Fibroblast of mammary gland (primary cell): ENCODE data around the gene RAB43.
A peak's percentile ranks its signal among the peaks of the same experiment; 100 is the strongest.

Experiments used
- DNase-seq: peaks from one replicate; pipeline ENCODE4 v3.0.0-alpha.2; 2010; ENCODE audit warnings: low read depth
- H3K4me3 ChIP-seq: 2 replicates; pipeline ENCODE4 v1.5.1; 2011; ENCODE audit warnings: low read depth, mild to moderate bottlenecking, low read length, moderate library complexity; ENCODE audit not compliant: control insufficient read depth
- CTCF ChIP-seq: conservative IDR thresholded peaks from 2 replicates; pipeline ENCODE4 v1.5.1; 2011; ENCODE audit warnings: low read depth, low read length, inconsistent platforms; ENCODE audit not compliant: control insufficient read depth, insufficient read depth

The RAB43 gene

GRCh38 chr3:129130291-129130813 lies 8.7 kb upstream of the RAB43 start:
- no peak overlapping the region for H3K4me3 ChIP-seq
- no peak for TF ChIP-seq CTCF
- DNase-seq = no peak

- TF ChIP-seq CTCF = no peak
- no peak for DNase-seq
- H3K4me3 ChIP-seq = no peak overlapping the region
These were observed 7.0 kb upstream of the RAB43 start for GRCh38 chr3:129128357-129129155.

DNA sequence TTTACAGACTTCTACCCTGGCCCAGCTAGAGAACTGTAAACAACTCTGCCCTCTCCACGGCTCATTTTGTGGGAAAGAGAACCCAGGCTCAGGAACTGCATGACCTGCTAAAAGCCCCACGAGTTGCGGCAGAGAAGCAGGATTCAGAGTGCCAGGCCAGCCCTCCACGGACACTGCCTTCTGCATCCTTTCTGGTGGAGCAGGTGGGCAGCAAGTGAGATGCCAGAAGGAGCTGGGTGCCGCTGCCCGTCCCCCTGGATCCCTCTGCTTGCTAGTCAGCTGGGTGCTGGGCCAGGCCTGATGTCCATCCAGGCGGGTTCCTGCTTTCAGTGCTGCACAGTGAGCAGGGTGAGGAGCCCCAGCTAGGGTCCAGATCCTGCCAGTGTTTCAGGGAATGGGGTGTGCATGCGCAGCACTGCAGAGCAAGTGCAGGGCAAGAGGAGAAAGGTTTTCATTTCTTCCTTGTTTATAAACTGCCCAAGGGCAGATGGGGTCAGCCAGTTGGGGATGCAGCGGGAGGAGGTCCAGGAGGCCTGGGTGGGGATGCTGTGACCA lies 5.2 kb upstream of the RAB43 start:
- no peak for DNase-seq
- TF ChIP-seq CTCF = no peak
- no peak overlapping the region for H3K4me3 ChIP-seq

- no peak for TF ChIP-seq CTCF
- H3K4me3 ChIP-seq = no peak overlapping the region
- DNase-seq = peak; percentile 21
These were observed 1.9 kb upstream of the RAB43 start for GRCh38 chr3:129123314-129124060.

DNA sequence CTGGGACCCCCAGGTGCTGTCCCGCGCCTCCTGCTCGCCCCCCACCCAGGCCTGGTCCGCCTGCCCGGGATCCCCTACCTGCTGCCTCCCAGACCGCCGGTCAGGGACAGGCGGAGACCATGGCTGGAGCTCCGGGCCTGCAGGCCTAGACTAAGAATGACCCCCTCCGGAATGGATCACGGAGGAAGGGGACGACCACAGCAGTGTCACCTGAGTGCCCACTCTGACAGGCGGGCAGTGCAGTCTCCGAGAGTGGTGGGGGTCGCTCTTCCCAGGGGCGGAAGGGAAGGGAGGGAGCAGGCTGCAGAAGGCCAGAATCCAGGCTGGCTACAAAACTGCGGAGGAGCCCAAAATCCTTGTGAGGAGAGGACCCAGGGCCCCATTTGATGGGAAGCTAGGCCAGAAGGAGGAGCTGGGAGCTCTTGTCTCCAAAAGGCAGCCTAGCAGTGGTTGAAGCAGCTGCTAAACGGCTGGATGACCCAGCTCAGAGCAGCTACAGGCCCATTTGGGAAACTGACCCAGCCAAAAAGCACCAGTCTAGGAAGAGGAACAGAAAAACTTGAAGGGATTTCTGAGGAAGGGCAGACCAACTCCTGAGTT lies 908 bp upstream of the RAB43 start:
- no peak for DNase-seq
- no peak overlapping the region for H3K4me3 ChIP-seq
- no peak for TF ChIP-seq CTCF

DNA sequence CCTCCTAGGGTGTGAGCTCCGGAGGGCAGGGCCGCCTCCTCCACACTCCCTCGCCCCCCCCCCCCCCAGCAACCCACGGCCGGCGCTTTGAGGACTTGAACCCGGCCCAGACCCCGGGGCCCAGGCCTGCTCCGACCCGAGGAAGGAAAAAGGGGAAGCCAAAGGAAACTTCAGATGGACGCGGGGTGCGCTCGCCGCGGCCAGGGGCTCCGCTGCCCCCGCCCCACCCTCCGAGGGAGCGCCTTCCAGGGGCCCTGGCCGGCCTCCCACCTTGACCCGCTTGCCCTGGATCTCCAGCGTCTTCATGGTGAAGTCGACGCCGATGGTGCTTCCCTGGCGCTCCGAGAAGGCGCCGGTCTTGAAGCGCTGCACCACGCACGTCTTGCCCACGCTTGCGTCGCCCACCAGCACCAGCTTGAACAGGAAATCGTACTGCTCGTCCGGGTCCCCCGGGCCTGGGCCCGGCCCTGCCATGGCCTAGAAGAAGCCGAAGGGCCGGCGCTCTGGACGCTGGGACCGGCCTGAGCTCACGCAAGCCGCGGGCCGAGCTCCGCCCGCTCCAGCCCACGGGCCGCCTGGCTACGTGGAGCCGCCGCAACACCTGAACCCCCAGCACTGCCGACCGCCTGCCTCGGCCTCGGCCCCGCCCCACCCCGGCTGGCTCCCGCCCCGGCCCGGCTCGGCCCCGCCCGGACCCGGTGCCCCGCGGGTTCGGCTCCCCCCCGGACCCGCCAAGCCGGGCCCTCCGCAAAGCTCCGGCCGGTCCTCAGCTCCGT lies 400 bp downstream of the RAB43 start:
- DNase-seq = peak; percentile 19
- H3K4me3 ChIP-seq = peak overlapping the region; percentile 76
- TF ChIP-seq CTCF = no peak
